ENCODE measurements around the gene ABCG4.
A peak's percentile ranks its signal among the peaks of the same experiment; 100 is the strongest.
"Not testable (repeated sequence)": the region's sequence is repeated elsewhere in the genome, so short reads cannot be mapped to it uniquely, and the experiment has no call there.

Gene ABCG4

GRCh38 chr11:119116601-119117000 is 32.3 kb upstream of the ABCG4 start:
- no peak for DNase-seq

- DNase-seq: no peak
Measured at GRCh38 chr11:119117004-119117706, 31.7 kb upstream of the ABCG4 start.

- DNase-seq: no peak
Measured at GRCh38 chr11:119118227-119118626, 30.6 kb upstream of the ABCG4 start.

- DNase-seq: no peak
Measured at GRCh38 chr11:119118946-119119345, 29.9 kb upstream of the ABCG4 start.

- DNase-seq: peak; percentile 50
Measured at GRCh38 chr11:119120639-119121007, 28.2 kb upstream of the ABCG4 start.

GRCh38 chr11:119121008-119121810 is 27.6 kb upstream of the ABCG4 start, which contains the start of gene HINFP:
HINFP (plus strand) TSS chr11:119121580; CDS start chr11:119126945, 5,365 bp downstream.
- DNase-seq: peak; percentile 100

- no peak for DNase-seq
Measured at GRCh38 chr11:119121811-119122124, 27.1 kb upstream of the ABCG4 start.

GRCh38 chr11:119125821-119126220 is 23.0 kb upstream of the ABCG4 start:
- DNase-seq: no peak

GRCh38 chr11:119126675-119127268 is 22.1 kb upstream of the ABCG4 start:
- no peak for DNase-seq

GRCh38 chr11:119130662-119131061 is 18.2 kb upstream of the ABCG4 start:
- no peak for DNase-seq

- no peak for DNase-seq
Measured at GRCh38 chr11:119134389-119134978, 14.4 kb upstream of the ABCG4 start.

- DNase-seq: not testable (repeated sequence)
Measured at GRCh38 chr11:119139276-119139675, 9.6 kb upstream of the ABCG4 start.

- DNase-seq: peak; percentile 73
Measured at GRCh38 chr11:119144825-119145486, 3.9 kb upstream of the ABCG4 start.

- DNase-seq: no peak
Measured at GRCh38 chr11:119145551-119145950, 3.3 kb upstream of the ABCG4 start.

GRCh38 chr11:119147604-119148333 is 1.1 kb upstream of the ABCG4 start:
- no peak for DNase-seq

- DNase-seq: no peak
Measured at GRCh38 chr11:119148720-119149017, 183 bp upstream of the ABCG4 start.

- DNase-seq: no peak
Measured at GRCh38 chr11:119149786-119150275, 979 bp downstream of the ABCG4 start.

GRCh38 chr11:119152043-119152442 is 3.2 kb downstream of the ABCG4 start:
- DNase-seq: no peak

GRCh38 chr11:119152604-119153003 is 3.8 kb downstream of the ABCG4 start:
- no peak for DNase-seq

GRCh38 chr11:119153049-119153818 is 4.4 kb downstream of the ABCG4 start:
- DNase-seq: no peak

GRCh38 chr11:119154178-119154577 is 5.3 kb downstream of the ABCG4 start:
- DNase-seq: no peak

Data from right hindlimb (tissue), 1 donor.